Liver (tissue), 3 donors: ENCODE results near the gene TMCO4.

Experiments
- ATF3 ChIP-seq: IDR thresholded peaks from 2 replicates; pipeline ENCODE4 v1.6.1; 2016; ENCODE audit warnings: antibody characterized with exemption
- EGR1 ChIP-seq, 2 donors: IDR thresholded peaks; 2 replicates each; pipeline ENCODE4 v1.6.1; 2016 to 2018; ENCODE audit warnings: antibody characterized with exemption in 2 of 2, low read depth in 2 of 2
- GABPA ChIP-seq, 2 donors: IDR thresholded peaks in 1 of 2; conservative IDR thresholded peaks in 1 of 2; 2 replicates each; pipeline ENCODE4 v1.6.1; 2016; ENCODE audit warnings: antibody characterized with exemption in 2 of 2, mild to moderate bottlenecking in 1 of 2, moderate library complexity in 1 of 2
- JUND ChIP-seq, 2 donors: IDR thresholded peaks; 2 replicates each; pipeline ENCODE4 v1.6.1; 2016; ENCODE audit warnings: antibody characterized with exemption in 2 of 2
- RAD21 ChIP-seq, 2 donors: IDR thresholded peaks; 2 replicates each; pipeline ENCODE4 v1.6.1; 2016; ENCODE audit warnings: antibody characterized with exemption in 2 of 2, mild to moderate bottlenecking in 2 of 2
- REST ChIP-seq: IDR thresholded peaks from 2 replicates; pipeline ENCODE4 v1.6.1; 2016; ENCODE audit warnings: antibody characterized with exemption, mild to moderate bottlenecking
- RXRA ChIP-seq, 2 donors: IDR thresholded peaks; 2 replicates each; pipeline ENCODE4 v1.6.1; 2017 to 2018; ENCODE audit warnings: antibody characterized with exemption in 2 of 2, mild to moderate bottlenecking in 1 of 2
- SP1 ChIP-seq: IDR thresholded peaks from 2 replicates; pipeline ENCODE4 v1.6.1; 2018; ENCODE audit warnings: antibody characterized with exemption, mild to moderate bottlenecking
- TAF1 ChIP-seq: conservative IDR thresholded peaks from 2 replicates; pipeline ENCODE4 v1.6.1; 2016; ENCODE audit warnings: antibody characterized with exemption, mild to moderate bottlenecking
- YY1 ChIP-seq: IDR thresholded peaks from 2 replicates; pipeline ENCODE4 v1.6.1; 2016; ENCODE audit warnings: antibody characterized with exemption, mild to moderate bottlenecking
- ZBTB33 ChIP-seq: IDR thresholded peaks from 2 replicates; pipeline ENCODE4 v1.6.1; 2016; ENCODE audit warnings: antibody characterized with exemption
- TF ChIP-seq, protein P1 (sequence below): IDR thresholded peaks from 2 replicates; pipeline ENCODE4 v1.6.1; 2016; ENCODE audit warnings: antibody characterized with exemption
- TF ChIP-seq, protein P2 (sequence below): fragments of 150-350 bp; IDR thresholded peaks from 2 replicates; pipeline ENCODE4 v1.5.1; 2017; ENCODE audit warnings: improper control_type of control experiment, low read depth, low read length; ENCODE audit not compliant: missing input control
- donor health status: healthy.
- donor health status: healthy.

DNA sequence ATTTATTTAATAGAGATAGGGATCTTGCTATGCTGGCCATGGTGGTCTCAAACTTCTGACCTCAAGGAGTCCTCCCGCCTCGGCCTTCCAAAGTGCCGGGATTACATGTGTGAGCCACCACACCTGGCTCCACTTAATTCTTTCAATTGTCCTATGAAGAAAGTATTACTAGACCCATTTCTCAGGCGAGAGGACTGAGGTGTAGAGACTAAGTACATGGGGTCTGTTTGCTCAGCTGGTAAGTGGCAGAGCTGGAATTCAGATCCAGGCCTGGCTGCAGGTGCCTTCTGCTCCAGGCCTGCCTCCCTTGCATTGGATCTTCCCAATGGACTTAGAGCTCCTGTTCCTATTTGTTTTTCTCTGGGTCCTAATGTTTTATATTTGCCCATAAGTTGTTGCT, 79.5 kb downstream of the TMCO4 start:
- TF ChIP-seq, protein P1, sequence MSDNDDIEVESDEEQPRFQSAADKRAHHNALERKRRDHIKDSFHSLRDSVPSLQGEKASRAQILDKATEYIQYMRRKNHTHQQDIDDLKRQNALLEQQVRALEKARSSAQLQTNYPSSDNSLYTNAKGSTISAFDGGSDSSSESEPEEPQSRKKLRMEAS, result no peak
- TF ChIP-seq, protein P2, sequence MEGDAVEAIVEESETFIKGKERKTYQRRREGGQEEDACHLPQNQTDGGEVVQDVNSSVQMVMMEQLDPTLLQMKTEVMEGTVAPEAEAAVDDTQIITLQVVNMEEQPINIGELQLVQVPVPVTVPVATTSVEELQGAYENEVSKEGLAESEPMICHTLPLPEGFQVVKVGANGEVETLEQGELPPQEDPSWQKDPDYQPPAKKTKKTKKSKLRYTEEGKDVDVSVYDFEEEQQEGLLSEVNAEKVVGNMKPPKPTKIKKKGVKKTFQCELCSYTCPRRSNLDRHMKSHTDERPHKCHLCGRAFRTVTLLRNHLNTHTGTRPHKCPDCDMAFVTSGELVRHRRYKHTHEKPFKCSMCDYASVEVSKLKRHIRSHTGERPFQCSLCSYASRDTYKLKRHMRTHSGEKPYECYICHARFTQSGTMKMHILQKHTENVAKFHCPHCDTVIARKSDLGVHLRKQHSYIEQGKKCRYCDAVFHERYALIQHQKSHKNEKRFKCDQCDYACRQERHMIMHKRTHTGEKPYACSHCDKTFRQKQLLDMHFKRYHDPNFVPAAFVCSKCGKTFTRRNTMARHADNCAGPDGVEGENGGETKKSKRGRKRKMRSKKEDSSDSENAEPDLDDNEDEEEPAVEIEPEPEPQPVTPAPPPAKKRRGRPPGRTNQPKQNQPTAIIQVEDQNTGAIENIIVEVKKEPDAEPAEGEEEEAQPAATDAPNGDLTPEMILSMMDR, result no peak
- TF ChIP-seq GABPA (IDR thresholded peaks at IDR 0.05 in 1 of 2, conservative IDR thresholded peaks at IDR 0.05 in 1 of 2), result no peak
- no peak for TF ChIP-seq REST
- no peak for TF ChIP-seq YY1
- TF ChIP-seq EGR1 (IDR thresholded peaks at IDR 0.05; ENCODE audit: low read depth in 2 of 2), result no peak
- no peak for TF ChIP-seq RAD21 (IDR thresholded peaks at IDR 0.05)
- no peak for TF ChIP-seq TAF1
- no peak for TF ChIP-seq ZBTB33
- no peak for TF ChIP-seq ATF3
- TF ChIP-seq RXRA (IDR thresholded peaks at IDR 0.05), result no peak
- TF ChIP-seq SP1, result no peak
- no peak for TF ChIP-seq JUND (IDR thresholded peaks at IDR 0.05)
